ENCODE measurements around the gene VPS13D.

VPS13D gene

GRCh38 chr1:12376236-12377045, 146.6 kb downstream of the VPS13D start:
- Histone ChIP-seq H3K79me2 (ENCODE audit: insufficient read depth, low read length) (no peaks in the 10 kb centered on the region), H3K9ac (ENCODE audit: low read depth, low read length) (no peak overlapping the region), H3K36me3 (ENCODE audit: insufficient read depth, low read length) (peaks cover 28% of the 10 kb centered on the region), H3K4me2 (ENCODE audit: insufficient read depth, low read length) (no peak overlapping the region), H3K27me3 (ENCODE audit: insufficient read depth, low read length, poor library complexity) (no peaks in the 10 kb centered on the region), H3K9me3 (ENCODE audit: insufficient read depth, low read length, severe bottlenecking) (no peaks in the 10 kb centered on the region), H4K20me1 (ENCODE audit: insufficient read depth, low read length) (no peaks in the 10 kb centered on the region), H2AFZ (ENCODE audit: low read depth, low read length) (no peak overlapping the region), H3K27ac (ENCODE audit: low read length) (0 out of 2 replicates have a peak overlapping the region, but pooled peaks have one; percentile 25), H3K4me3 (ENCODE audit: low read depth in 1 of 2, low read length in 2 of 2) (no peak overlapping the region), H3K4me1 (ENCODE audit: insufficient read depth, low read length) (no peaks in the 10 kb centered on the region)
- TF ChIP-seq CTCF (IDR thresholded peaks at IDR 0.05; ENCODE audit: borderline replicate concordance, extremely low read depth, low read length, poor library complexity, severe bottlenecking) = no peak
- no peak for TF ChIP-seq EZH2 (IDR thresholded peaks at IDR 0.05; ENCODE audit: borderline replicate concordance, low read depth, low read length, severe bottlenecking)
- ATAC-seq (ENCODE audit: insufficient read depth, low read depth) (no peak), DNase-seq (no peak)

GRCh38 chr1:12380326-12381249, 150.8 kb downstream of the VPS13D start:
- Histone ChIP-seq H3K79me2 (ENCODE audit: insufficient read depth, low read length) (no peaks in the 10 kb centered on the region), H3K36me3 (ENCODE audit: insufficient read depth, low read length) (peaks cover 49% of the 10 kb centered on the region), H3K27me3 (ENCODE audit: insufficient read depth, low read length, poor library complexity) (no peaks in the 10 kb centered on the region), H3K4me2 (ENCODE audit: insufficient read depth, low read length) (no peak overlapping the region), H3K9me3 (ENCODE audit: insufficient read depth, low read length, severe bottlenecking) (no peaks in the 10 kb centered on the region), H4K20me1 (ENCODE audit: insufficient read depth, low read length) (no peaks in the 10 kb centered on the region), H3K27ac (ENCODE audit: low read length) (no peak overlapping the region), H3K4me3 (ENCODE audit: low read depth in 1 of 2, low read length in 2 of 2) (no peak overlapping the region), H3K9ac (ENCODE audit: low read depth, low read length) (no peak overlapping the region), H2AFZ (ENCODE audit: low read depth, low read length) (no peak overlapping the region), H3K4me1 (ENCODE audit: insufficient read depth, low read length) (no peaks in the 10 kb centered on the region)
- TF ChIP-seq CTCF (IDR thresholded peaks at IDR 0.05; ENCODE audit: borderline replicate concordance, extremely low read depth, low read length, poor library complexity, severe bottlenecking) (no peak), EZH2 (IDR thresholded peaks at IDR 0.05; ENCODE audit: borderline replicate concordance, low read depth, low read length, severe bottlenecking) (no peak)
- ATAC-seq (ENCODE audit: insufficient read depth, low read depth) (no peak), DNase-seq (no peak)

- TF ChIP-seq CTCF (IDR thresholded peaks at IDR 0.05; ENCODE audit: borderline replicate concordance, extremely low read depth, low read length, poor library complexity, severe bottlenecking) (no peak), EZH2 (IDR thresholded peaks at IDR 0.05; ENCODE audit: borderline replicate concordance, low read depth, low read length, severe bottlenecking) (no peak)
- H3K79me2 ChIP-seq (ENCODE audit: insufficient read depth, low read length) = no peaks in the 10 kb centered on the region
- H3K36me3 ChIP-seq (ENCODE audit: insufficient read depth, low read length) = peaks cover 59% of the 10 kb centered on the region
- H3K27me3 ChIP-seq (ENCODE audit: insufficient read depth, low read length, poor library complexity) = no peaks in the 10 kb centered on the region
- H2AFZ ChIP-seq (ENCODE audit: low read depth, low read length) = no peak overlapping the region
- no peak overlapping the region for H3K27ac ChIP-seq (ENCODE audit: low read length)
- peaks cover 20% of the 10 kb centered on the region for H3K9me3 ChIP-seq (ENCODE audit: insufficient read depth, low read length, severe bottlenecking)
- ATAC-seq (ENCODE audit: insufficient read depth, low read depth) = no peak
- H3K4me1 ChIP-seq (ENCODE audit: insufficient read depth, low read length) = no peaks in the 10 kb centered on the region
- DNase-seq = no peak
- H3K4me3 ChIP-seq (ENCODE audit: low read depth in 1 of 2, low read length in 2 of 2) = no peak overlapping the region
- no peaks in the 10 kb centered on the region for H4K20me1 ChIP-seq (ENCODE audit: insufficient read depth, low read length)
- no peak overlapping the region for H3K4me2 ChIP-seq (ENCODE audit: insufficient read depth, low read length)
- H3K9ac ChIP-seq (ENCODE audit: low read depth, low read length) = no peak overlapping the region
Measured at GRCh38 chr1:12383001-12383400, 153.2 kb downstream of the VPS13D start.
